NCI-H1436 (cell line): Measurements from ENCODE around the gene TUT1.
"Not testable (repeated sequence)": the region's sequence is repeated elsewhere in the genome, so short reads cannot be mapped to it uniquely, and the experiment has no call there.

Experiments
- DNase-seq: peaks from one replicate; lab custom pipeline; 2025; lab: John Stamatoyannopoulos, UW

Gene TUT1, protein sequence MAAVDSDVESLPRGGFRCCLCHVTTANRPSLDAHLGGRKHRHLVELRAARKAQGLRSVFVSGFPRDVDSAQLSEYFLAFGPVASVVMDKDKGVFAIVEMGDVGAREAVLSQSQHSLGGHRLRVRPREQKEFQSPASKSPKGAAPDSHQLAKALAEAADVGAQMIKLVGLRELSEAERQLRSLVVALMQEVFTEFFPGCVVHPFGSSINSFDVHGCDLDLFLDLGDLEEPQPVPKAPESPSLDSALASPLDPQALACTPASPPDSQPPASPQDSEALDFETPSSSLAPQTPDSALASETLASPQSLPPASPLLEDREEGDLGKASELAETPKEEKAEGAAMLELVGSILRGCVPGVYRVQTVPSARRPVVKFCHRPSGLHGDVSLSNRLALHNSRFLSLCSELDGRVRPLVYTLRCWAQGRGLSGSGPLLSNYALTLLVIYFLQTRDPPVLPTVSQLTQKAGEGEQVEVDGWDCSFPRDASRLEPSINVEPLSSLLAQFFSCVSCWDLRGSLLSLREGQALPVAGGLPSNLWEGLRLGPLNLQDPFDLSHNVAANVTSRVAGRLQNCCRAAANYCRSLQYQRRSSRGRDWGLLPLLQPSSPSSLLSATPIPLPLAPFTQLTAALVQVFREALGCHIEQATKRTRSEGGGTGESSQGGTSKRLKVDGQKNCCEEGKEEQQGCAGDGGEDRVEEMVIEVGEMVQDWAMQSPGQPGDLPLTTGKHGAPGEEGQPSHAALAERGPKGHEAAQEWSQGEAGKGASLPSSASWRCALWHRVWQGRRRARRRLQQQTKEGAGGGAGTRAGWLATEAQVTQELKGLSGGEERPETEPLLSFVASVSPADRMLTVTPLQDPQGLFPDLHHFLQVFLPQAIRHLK

DNA sequence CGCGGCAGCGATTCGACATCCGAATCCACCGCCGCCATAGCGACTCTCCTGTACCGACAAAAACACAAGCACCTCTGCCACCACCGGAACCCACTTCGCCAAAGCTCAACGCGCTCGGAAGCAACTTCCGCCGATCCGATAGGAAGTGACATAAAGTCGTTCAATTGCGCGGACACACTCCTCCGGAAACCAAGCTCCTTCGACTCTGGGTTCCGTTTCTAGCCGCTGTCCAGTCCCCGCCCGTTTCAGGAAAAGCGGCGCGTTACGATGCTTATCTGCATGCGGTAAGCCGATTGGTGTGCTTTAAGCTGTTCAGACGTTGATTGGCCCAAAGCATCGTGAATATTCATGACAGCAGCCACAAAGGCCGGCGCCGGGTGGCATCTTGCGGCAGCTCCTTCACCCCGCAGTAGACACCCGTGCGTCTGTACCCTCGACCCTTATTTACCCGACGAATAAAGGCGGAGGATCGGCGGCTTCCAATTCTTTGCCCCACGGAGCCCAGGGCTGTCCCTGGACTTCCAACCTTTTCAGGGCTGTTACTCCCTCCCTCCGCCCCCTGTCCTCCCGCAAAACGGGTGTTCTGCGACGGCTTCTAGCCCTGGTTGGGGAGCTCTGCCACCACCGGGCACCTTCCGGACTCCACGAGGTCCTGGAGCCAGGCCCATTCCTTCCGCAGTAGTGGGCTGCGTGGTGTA lies at the start of gene TUT1:
TUT1 (minus strand) TSS at position 76 of the 698 bp plus-strand sequence; CDS start at position 38, 38 bp downstream.
- DNase-seq = peak; percentile 99

GRCh38 chr11:62632492-62632891 lies 41.2 kb upstream of the TUT1 start:
- DNase-seq = no peak

DNA sequence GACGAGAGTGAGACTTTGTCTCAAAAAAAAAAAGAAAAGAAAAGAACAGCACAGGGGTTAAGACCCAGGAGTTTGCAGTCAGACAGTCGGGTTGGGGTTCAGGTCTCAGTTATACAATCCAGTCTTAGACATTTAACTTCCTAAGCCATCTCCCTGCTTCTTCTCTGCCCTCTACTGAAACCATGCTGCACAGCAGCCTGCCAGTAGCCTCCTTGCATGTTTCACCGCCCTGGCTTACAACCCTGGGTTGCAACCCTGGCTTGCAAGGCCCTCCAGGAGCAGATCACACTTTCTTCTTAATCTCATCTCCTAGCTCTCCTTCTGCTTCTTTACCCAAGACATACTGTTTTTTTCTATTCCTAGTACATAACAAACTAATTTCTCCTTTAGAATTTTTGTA lies 36.4 kb upstream of the TUT1 start:
- no peak for DNase-seq

- no peak for DNase-seq
Measured at GRCh38 chr11:62622476-62623089, 31.3 kb upstream of the TUT1 start.

DNA sequence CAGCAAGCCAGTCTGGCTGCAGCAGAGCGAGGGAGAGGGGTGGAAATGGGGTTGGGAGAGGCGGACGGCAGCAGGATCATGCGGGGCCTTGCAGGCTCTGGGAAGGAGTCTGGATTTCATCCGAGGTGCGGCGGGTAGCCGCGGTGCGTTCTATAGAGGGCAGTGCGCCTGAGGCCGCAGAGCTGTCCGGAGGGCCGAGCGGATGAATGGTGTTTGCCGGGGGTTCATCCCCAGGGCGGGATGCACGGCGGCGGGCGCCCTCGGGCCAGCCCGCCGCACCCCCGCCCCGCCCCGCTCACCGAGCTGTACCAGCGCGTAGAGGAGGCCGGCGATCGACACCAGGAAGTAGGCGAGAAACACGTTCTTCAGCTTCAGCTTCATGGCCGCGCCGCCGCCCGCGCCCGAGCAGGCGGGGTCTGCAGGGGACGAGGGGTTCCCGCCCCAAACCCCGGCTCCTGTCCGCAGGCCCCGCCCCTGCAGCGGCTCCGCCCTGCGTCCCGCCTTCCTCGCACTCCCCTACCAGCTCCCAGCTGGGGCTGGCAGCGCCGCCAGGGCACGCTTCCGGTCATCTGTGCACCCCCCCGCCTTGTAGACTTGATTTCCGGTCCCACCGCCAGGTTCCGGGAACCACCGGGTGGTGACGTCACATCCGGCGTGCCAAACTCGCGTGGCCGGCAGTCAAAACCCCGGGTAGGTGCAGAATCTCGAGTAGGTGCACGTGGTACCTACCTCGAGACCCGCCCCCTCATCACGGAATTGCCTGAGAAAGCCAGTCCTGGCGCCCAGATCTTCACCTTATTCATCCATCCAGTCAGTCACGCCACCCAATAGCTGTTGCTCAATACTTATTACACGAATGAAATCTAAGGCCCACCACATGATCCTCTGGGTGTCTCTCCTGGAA lies 30.5 kb upstream of the TUT1 start, which contains the start of gene B3GAT3:
B3GAT3 (minus strand) TSS at position 420 of the 904 bp plus-strand sequence; CDS start at position 381, 39 bp downstream.
- peak; percentile 97 for DNase-seq

DNA sequence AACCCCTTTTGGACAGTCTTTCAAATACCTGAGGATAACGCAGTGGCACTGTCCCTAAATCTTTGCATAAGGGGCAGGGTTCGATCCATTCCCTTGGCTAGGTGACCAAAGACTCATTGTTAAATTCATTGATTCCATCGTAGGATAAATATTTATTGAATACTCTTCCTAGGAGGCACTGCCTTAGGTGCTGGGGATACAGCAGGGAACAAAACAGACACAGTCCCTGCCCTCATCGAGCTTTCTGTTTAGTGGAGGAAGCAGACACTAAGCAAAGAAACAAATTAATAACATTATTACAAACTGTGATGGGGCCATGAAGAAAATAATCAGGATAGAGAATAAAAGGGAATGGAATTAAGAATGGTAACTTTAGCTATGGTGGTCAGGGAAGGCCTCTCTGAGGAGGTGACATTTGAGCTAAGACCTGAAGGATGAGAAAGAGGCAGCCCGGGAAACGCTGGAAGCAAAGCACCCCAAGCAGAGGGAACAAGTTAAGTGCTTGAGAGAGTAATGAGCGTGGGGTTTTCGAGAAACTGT lies 29.8 kb upstream of the TUT1 start:
- no peak for DNase-seq

DNA sequence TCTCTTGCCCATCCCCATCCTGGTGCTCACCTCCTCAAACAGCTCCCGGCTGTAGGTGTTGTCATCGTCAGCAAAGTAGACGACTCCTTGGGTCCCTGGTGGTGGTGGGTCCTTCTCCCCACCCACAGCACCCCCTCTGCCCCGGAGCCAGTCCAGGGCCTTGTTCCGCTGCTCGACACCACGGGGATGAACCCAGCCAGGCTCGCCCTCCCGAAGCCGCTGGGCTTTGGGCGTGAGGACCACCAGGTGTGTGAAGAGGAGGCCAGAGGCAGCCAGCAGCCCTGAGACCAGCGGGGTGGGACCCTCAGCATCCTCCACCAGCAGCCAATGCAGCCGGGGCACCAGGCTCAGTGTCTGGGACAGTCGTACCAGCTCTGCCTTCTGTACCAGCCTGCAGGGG lies 25.6 kb upstream of the TUT1 start:
- not testable (repeated sequence) for DNase-seq

- DNase-seq = no peak
Measured at GRCh38 chr11:62615521-62615920, 24.2 kb upstream of the TUT1 start.

- DNase-seq = no peak
Measured at GRCh38 chr11:62614275-62614674, 23.0 kb upstream of the TUT1 start.

DNA sequence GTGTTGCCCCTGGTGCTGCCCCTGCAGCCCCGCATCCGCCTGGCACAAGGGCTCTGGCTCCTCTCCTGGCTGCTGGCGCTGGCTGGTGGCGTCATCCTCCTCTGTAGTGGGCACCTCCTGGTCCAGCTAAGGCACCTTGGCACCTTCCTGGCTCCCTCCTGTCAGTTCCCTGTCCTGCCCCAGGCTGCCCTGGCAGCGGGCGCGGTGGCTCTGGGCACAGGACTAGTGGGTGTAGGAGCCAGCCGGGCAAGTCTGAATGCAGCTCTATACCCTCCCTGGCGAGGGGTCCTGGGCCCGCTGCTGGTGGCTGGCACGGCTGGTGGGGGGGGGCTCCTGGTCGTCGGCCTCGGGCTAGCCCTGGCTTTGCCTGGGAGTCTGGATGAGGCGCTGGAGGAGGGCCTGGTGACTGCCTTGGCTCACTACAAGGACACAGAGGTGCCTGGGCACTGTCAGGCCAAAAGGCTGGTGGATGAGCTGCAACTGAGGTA lies 22.0 kb upstream of the TUT1 start:
- DNase-seq = no peak

DNA sequence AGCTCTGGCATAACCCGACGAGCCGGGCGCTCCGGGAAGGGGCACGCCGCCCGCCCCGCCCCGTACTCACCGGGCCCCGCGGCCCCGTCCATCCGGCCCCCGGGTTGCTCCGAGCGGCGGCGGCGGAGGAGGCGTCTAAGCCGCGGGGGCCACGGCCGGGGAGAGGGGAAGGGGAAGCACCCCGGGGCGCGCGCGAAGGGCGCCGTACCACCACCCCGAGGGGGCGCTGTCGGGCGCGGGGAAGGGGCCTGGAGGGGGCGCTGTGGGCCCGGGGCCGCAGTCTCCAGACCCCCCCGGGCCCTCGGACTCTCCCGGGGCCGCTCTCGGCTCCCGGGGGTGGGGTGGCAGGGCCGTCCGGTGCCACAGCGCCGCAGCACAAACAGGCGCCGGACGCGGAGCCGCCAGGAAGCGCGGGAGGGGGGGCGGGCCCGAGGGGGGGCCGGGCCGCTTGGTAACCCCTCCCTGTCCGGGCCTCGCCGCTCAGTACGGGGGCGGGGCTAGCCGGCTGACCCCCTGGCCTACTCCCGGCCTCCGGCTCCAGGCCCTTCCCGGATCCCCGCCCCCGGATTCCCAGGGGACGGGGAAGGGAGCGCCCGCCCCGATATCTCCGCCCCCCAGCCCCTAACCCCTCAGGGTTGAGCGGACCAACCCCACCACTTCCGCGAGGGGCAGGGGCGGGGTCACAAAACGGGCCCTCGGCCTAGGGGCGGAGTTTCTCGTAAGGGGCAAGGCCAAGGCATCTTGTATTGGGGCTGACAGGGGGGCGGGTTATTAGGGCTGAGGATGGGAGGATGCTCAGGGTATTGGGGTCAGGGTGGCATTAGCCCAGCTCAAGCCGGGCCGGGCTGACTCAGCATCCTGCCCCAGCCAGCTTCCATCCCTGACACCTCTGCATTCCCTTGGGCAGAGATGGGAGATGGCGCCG lies 21.3 kb upstream of the TUT1 start, which contains the start of the genes EML3 and ROM1:
EML3 (minus strand) TSS at position 410 of the 925 bp plus-strand sequence; CDS start at position 92, 318 bp downstream.
ROM1 (plus strand) TSS at position 892 of the 925 bp plus-strand sequence; CDS start at position 917, 25 bp downstream.
- peak; percentile 81 for DNase-seq

GRCh38 chr11:62611705-62612365 lies 20.5 kb upstream of the TUT1 start:
- no peak for DNase-seq

- no peak for DNase-seq
Measured at GRCh38 chr11:62610814-62611704, 19.7 kb upstream of the TUT1 start.

DNA sequence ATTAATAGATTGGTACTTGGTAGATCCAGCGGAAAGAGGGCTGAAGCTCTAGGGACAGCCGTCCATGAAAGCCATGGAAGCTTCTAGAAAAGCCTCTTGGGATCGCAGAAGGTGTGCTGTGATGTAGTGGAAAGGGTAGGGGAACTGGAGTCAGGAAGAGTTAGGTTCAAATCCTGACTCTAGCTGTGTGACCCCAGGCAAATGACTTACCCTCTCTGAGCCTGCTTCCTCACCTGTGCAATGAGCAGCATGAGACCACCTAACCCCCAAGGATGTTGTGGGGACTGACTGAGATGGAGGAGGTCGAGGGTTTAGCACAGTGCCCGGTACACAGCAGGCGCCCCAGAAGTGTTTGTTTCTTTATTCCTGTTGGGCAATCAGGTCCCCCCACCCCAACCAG lies 19.1 kb upstream of the TUT1 start:
- no peak for DNase-seq

DNA sequence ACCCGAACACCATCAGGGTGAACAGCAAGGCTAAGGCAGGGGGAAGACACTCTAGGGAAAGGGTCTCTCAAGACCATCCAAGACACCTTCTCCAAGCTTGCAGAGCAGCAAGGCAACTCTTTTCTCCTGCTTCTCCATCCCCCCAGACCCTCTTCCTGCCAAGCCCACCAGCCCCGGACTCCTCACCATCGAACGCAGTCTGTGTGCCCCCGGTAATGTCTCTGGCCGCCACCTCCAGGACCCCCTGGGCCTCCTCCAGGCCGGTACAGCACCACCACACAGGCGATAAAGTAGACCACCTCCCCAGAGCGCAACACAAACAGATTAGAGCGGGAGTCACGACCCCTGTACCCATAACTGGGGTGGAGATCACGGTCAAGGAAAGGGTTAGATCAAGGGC lies 17.5 kb upstream of the TUT1 start:
- DNase-seq = no peak

DNA sequence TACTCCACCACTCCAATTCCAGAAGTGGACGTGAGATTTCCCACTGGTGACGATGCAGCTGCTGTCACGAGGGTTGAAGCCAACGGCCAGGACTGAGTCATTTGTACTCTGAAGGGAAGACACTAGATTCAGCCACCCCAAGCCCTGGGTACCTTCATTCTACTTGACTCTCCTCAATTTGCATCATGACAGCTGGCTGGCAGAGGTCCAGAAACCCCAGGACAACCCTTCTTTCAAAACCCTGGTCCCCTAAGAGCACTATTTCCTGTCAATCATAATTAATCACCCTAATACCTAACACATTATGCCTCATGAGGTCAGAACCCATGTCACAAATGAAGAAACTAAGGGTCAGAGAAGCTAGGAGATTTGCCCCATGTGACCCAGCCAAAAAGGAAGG lies 16.4 kb upstream of the TUT1 start:
- DNase-seq = no peak

DNA sequence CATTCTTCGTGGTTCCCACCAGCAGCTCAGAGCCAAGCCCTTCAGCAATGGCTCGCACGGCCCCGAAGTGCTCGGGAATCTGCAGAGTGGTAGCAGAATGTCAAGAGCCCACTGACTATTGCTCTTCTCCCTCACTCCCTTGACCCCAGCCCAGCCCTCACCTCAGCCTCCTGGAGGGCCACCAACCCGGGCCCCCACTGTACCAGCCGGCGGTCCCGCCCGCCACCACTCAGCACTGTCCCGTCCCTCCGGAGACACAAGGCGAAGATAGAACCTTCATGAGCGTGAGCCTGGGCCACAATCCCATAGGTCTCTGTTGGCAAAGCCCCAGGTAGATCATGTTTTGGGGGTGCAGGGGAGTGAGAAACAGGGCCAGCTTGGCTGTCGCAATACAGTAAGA lies 14.6 kb upstream of the TUT1 start:
- DNase-seq = no peak
